Cardiac septum (tissue), 1 donor: Measurements from ENCODE around the gene MAP4K1. TPM values are rescaled to one million over a fixed set of nuclear protein-coding genes. Genes with fewer than 3 reads are reported as not detected.

ENCODE experiments used
- DNase-seq: peaks from one replicate; pipeline ENCODE4 v3.0.0-alpha.2; 2020; ENCODE audit warnings: low spot score
- intact Hi-C: fragments of 100-400 bp; cut with DNase I; formaldehyde crosslinking; loops from one replicate; pipeline ENCODE4 v1.14.0; 2022
- long read RNA-seq: library from polyadenylated mRNA; unstranded; transcript quantifications from one replicate; pipeline ENCODE4 v2.0.0, GENCODE V29; 2021
- total RNA-seq: library from RNA; stranded (reverse); fragmentation: NEBNext Ultra II Directional; extraction: Animal tissue kit (Norgen Biotek cat#: 25700); gene quantifications from one replicate; pipeline ENCODE4 v1.2.1, GENCODE V29; 2021
- donor health status: DM: no; HTN: no; CAD: no.

Gene MAP4K1
- 1.5 TPM for total RNA-seq
- long read RNA-seq: 0 reads

DNA sequence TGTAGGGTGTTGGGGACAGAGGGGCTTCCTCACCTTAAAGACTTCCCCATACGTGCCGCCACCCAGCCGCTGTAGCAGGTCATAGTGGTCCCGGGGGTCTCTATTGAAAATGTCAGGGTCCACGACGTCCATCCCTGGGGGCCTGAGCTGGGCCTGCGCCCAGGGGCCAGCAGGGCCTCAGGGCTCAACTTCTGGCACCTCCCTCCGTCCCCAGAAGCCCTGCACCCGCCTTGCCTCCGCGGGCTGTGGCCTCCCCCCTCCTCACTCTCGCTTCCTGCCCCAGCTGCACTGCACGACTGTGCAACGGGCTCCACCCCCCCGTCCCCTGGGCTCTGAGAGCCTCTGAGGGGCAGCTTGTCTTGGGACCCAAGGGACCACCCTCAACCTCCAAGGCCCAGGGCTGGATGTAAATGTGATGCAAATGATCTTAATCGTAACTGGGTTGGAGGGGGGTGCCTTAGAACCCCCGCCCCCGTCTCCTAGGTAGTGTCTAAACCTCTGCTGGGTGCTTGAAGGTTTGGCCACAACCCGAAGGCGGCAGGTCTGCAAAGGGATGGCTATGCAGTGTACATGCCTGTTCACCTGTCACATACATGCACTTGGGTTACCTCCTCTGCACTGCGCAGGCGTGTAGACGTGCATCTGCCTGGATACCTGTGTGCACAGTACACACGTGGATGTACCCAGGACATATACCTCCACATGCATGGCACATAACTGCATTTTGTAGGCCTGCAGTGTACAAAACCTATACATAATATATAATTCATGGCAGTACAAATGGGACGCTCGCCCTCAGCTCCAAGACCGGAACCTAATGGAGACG, at the start of gene MAP4K1:
TSS of gene MAP4K1 (minus strand) at position 190 of the 826 bp plus-strand sequence. CDS start at position 132, 58 bp downstream.
- intact Hi-C loops: loop anchor here (5.0 kb wide), 4 partner anchors 214 to 504 kb away; partner anchors contain the start of genes ECH1 and FAM98C
- DNase-seq: peak; percentile 82

DNA sequence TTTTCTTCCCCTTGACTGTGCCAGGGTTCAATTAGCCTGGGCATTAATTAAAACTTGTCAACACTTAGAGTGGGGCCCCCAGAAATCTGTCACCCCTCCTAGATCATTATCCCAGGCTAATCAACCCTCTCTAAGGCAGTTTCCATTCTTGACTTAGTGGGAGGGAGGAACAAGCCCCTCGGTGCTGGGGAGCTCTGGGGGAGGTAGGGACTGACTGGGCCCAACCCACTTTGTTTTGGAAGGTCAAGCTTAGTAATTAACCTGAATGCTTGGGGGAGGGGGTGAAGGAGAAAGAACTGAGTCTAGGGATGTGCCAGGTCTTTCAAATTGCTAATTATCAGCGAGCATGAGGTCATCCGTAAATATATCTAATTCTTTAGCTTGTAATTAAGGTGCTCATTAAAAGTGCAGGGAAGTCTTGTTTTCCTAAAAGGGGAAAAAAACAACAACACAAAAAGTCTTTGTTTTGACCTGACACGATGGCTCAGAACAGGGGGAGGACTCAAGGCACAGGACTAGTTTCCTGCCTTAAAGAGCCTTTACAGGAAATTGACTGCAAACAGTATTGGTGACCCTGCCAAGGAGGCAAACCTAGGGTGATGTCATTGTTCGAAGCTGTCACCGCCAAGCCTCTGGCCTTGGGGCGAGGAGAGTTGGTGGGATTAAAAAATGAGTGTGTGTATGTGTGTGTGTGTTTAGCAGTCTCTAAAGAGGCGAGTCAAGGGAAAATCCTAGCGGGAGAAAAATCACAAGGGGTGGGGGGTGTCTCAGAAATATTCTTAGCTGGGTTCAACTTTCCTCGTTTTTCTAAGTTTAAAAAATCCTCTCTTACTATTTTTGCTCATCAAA, 49.1 kb upstream of the MAP4K1 start:
- DNase-seq: no peak
- intact Hi-C loops: loop anchor here (5.0 kb wide), 1 partner anchor 40 kb away; no protein-coding TSS in a partner anchor

DNA sequence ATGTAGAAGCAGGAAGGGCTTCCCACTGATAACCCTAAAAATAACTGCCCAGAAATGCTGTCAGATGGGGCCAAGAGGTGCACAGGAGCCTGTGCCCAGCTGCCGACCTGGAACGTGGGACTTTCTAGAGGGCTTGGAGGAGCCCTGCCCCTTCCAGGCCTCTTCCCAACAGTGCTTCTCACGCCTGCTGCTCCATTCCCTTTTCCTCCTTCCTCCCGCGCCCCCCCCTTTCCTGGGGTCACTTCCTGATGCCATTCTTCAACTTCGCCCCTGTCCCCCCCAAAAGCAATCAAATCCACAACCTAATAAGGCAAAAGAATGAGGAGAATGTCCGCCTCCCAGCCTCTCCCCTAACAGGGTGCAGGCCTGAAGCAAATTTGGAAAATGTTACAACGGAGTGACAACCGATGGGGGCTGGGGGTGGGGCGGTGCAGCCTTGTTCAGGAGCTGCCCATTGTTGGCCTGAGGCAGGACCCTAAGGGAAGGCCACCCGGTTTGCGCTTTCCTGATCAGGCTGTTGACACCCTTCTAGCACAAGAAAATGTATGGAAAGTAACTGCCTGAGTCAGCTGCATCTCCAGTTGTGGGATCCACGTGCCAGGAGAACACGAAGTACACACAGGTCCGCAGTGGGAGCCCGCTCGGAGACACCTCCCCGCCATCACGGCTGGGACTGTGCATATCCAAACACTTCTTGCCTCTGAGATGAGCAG, 48.4 kb upstream of the MAP4K1 start:
- DNase-seq: no peak
- intact Hi-C loops: loop anchor here (2.0 to 5.0 kb wide), 2 partner anchors 27 to 41 kb away; no protein-coding TSS in a partner anchor

DNA sequence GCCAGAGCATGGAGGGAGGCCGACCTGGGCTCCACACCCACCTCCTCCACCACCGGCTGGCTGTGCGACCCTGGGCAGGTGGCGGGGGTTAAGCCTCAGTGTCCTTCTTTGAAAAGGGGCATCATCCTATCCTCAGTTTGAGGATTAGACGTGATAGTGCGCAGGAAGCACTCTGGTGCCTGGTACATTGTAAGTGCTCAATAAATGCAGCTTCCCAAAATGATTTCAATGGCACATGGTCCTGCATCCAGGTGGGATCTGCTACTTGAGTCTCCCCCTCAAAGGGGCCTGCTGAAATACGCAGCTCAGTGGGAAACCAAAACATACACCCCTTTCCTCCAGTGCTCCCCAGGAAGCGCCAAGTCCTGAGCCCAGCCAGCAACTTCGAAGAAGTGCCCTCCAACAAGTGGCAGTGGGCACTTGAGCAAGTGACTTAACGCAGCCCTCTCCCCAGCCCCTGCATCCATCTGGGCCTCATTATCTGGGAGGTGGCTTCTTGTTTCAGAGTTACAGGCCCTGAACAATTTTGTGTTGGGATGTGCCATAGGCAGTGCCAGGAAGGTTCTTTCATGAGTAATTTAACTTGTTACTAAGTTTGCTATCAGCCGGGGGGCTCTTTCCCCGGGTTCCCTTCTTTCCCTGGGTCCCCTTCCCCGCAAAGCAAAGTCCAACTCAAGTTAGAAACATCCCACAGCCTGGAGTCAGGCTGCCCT, 47.6 kb upstream of the MAP4K1 start:
- DNase-seq: no peak
- intact Hi-C loops: loop anchor here (2.0 to 5.0 kb wide), 2 partner anchors 27 to 42 kb away; no protein-coding TSS in a partner anchor

DNA sequence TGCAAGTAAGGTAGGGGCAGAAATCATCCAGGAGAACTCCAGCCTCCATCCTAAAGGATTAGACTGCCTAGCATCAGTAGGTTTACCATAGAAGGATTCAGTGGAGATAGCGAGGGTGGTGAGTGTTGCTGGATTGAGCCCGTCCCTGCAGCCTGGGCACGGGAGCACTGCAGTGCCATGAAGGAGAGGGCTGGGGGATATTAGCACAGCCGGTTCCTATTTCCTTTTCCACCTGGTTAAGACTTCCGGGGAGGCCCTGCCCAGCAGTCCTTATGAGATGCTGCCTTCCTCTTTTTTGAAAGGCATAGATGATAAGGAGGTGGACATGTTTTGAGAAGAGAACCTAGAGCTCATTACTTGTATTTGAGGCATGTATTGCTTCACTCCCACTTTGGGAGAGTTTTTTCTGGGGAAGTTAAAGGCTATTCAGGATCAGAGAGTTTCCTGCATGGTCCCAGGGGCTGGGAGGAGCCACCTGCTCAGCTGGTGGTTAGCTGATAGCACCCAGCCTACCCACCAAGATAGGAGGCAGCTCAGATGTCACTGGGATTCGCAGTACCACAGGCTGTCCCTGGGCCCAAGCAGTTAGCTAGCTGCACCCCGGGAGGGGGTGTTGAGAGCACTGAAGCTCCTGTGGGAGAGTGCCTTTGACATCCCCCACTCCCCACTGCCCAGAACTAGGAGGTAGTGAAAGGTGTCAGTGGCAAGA, 46.9 kb upstream of the MAP4K1 start:
- intact Hi-C loops: loop anchor here (2.0 to 5.0 kb wide), 2 partner anchors 28 to 43 kb away; no protein-coding TSS in a partner anchor
- DNase-seq: no peak

DNA sequence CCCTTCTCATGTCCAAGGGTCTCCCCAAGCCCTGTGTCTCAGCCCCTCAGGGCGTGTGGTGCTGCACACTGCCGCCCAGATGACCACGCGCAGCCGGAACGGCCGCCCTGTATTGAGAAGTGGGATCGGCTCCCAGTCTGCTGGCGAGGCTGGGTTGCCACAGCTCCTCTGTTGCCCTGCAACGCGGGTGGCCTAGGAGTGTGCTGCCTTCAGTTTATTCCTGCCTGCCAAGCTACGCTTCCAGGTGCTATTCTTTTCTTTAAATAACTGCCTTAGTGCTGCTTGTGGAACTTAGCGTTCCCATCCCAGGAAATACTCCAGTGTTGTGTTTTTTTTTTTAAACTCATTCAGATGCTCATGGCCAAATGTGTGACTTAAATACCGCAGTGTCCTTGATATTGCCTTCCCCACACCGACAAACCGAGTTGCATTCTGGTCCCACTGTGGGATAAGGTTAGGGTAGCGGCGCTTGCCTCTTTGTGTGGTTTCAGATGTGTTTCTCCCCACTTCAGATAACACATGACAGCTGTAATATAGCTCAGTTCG, 46.3 kb upstream of the MAP4K1 start:
- intact Hi-C loops: loop anchor here (2.0 kb wide), 1 partner anchor 29 kb away; no protein-coding TSS in a partner anchor
- DNase-seq: no peak

DNA sequence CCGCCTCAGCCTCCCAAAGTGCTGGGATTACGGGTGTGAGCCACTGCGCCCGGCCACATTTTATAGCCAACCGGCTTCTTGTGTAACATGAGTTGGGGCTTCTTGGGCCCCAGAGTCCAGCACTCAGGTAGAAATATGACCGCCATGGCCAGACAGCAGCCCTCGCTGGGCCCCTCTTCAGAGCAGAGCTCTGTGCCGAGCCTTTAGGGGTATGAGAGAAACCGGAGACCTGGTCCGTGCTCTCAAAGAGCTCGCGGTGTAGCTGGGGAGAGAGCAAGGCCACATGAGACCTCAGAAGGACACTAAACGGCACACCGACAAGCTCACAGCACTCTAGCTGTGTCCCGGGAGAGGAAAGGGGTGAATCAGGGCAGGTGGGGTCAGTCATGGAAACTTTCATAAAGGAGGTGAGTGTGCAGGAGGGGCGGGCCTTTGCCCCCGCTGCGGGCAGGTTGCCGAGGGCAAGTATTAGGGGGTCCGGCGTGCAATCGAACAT, 45.5 kb upstream of the MAP4K1 start:
- no peak for DNase-seq
- intact Hi-C loops: no loop called here

DNA sequence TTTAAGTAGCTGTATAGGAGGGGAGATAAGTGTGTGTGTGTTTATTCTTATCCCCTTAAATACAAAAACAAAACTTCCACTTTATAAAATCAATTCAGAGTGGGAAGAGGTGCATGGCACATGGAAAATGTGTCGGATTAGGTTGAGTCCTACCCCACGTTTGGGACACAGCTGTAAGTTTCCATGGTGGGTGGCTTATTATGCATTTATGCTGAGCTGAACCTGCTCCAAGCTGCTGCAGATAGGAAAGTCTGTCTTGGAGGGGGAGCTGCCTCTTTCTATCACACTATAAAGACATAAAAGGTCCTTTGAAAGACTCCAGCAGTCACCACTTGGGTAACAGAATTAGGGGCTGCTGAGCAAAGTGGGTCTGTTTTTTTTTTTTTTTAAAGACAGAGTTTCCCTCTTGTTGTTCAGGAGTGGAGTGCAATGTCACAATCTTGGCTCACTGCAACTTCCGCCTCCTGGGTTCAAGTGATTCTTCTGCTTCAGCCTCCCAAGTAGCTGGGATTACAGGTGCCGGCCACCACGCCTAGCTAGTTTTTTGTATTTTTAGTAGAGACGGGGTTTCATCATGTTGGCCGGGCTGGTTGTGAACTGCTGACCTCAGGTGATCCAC, 44.9 kb upstream of the MAP4K1 start:
- DNase-seq: no peak
- intact Hi-C loops: no loop called here

DNA sequence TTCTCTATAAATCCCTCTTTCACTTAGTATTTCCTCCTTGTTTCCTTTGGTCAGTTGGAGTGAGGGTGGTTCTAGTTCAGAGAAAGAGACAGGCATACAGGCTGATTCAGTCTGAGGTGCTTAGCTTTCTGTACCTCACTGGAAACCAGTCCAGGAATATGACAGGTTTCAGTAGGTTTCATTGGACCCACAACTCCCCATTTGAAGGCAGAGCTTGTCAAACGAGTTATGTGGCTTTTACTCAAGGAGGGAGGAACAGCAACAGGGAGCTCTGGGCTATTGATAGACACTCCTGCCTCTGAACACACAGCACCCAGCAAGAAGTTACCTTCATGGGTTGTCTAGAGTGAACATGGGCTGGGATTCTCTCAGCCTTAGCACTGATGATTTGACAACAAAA, 44.2 kb upstream of the MAP4K1 start:
- DNase-seq: no peak
- intact Hi-C loops: no loop called here

DNA sequence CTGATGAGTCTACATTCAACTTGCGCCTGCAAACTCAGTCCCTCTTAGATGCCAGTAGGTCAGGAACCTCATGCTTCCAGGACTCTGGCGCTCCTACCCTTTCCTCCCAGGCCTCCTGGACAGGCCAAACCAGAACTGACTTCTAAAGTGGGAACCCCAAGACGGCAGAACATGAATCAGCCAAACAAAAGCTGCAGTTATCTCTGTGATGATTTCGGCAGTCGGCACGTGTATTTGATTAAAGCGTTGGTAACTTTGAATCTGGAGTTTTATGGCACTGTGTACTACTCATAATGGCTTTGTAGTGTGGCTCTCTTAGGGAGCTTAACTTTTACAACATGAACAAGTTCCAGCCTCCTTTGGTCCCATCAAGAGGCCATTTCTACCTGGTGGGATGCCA, 43.4 kb upstream of the MAP4K1 start:
- DNase-seq: no peak
- intact Hi-C loops: no loop called here

DNA sequence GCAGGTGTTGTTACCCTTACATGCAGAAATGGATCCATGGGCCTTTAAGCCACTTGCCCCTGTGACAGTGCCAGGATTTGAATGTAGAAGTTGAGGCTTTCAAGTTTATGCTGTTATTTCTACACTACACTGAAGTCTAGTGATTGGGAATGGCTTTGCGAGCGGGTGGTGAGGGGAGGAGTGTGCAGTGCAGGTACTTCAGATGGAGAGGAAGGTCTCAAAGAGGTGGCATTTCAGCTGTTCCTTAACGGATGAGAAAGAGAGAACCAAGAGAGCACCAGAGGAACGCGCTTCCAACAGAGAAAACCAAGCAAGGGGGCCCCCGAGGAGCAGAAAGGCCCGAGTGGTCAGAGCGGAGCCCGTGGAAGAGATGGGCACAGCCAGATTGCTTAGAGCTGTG, 43.0 kb upstream of the MAP4K1 start:
- intact Hi-C loops: no loop called here
- no peak for DNase-seq

DNA sequence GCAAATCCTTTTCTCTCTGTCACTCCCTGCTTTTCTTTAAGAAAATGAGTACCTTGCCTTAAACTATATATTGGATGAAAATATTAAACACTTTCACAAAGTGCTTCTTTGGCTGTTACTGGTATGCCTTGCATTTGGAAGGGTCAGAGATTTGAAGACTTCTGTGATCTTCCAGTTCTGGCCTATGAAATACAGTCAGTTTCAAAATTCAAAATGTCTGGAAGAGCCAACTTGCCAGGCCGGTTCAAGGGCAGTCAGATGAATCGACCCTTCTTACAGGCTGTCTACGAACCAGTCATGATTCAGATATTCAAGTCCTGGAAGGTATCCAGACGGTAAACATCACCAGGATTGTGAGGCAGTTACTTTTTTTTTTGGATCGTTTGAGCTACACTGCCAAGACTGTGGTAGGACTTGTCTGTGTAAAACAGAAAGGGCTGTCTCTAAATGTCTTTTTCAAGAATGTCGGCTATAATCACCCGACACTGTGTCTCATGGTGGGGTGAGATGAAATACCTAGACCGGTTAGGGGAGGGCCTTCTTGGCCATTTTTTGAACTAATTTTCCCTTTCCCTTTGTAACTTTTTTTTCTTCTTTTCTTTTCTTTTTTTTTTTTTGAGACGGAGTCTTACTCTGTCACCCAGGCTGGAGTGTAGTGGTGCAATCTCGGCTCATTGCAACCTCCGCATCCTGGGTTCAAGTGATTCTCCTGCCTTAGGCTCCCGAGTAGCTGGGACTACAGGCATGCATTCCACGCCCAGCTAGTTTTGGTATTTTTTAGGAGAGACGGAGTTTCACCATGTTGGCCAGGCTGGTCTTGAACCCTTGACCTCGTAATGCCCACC, 40.9 kb upstream of the MAP4K1 start:
- DNase-seq: no peak
- intact Hi-C loops: loop anchor here (2.0 kb wide), 1 partner anchor 60 kb away; no protein-coding TSS in a partner anchor

DNA sequence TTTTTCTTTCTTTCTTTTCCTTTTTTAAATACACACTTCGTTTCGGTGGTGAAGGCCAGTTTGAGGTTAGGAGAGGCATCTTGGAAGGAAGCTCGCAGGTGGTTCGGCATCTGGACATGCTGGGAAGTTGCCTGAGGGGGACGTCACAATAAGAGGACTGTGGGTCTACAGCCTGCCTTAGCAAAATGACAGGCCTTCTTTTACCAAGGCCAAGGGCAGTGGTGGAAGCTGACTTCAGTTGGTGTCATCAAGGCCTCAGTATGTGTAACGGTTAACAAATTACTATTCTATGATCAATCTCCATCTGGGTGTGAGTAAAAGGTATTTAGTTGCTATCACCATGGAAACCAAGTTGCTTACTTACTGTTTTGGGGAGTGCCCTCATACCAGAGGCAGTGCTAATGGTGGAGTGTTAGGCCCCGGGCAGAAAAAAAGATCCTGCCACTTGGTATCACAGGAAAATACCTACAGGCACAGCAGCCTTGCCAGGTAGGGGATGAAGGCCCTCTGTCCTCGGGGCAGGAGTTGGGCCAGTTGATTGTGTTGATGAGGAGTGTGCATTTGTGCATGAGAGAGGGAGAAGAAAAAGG, 40.0 kb upstream of the MAP4K1 start:
- intact Hi-C loops: loop anchor here (2.0 kb wide), 1 partner anchor 61 kb away; no protein-coding TSS in a partner anchor
- DNase-seq: no peak

DNA sequence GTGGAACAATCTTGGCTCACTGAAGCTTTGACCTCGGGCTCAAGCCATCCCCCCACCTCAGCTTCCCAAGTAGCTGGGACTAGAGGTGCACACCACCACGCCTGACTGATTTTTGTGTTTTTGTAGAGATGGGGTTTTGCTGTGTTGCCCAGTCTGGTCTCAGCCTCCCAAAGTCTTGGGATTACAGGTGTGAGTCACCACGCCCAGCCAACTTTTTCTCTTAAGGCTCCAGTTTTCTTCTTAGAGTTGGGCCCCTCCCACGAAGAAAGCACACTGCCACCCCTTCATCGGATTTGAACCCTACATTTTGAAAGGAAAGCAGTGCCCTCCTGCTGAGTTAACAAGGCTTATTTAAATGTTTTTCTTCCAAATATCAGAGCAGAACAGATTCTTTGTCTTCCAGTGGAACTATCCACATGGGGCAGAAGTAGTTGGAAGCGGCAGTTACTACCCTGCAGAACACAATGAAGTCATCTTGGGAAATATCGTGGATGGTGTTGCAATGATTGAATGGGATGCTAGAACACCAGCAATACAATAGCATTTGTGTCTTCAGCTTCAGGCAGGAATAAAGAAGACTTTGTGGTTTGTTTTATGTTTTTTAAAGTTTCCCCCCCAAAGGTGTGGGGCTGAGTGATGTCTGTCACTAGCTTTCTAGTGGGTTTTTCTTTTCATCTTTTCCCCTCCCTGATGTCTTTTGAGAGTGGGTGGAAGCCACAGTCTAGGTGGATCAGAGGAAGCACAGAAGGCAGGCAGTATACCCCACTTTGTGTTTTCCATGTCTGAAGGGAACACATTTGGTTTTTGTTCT, 38.6 kb upstream of the MAP4K1 start:
- intact Hi-C loops: no loop called here
- DNase-seq: no peak

DNA sequence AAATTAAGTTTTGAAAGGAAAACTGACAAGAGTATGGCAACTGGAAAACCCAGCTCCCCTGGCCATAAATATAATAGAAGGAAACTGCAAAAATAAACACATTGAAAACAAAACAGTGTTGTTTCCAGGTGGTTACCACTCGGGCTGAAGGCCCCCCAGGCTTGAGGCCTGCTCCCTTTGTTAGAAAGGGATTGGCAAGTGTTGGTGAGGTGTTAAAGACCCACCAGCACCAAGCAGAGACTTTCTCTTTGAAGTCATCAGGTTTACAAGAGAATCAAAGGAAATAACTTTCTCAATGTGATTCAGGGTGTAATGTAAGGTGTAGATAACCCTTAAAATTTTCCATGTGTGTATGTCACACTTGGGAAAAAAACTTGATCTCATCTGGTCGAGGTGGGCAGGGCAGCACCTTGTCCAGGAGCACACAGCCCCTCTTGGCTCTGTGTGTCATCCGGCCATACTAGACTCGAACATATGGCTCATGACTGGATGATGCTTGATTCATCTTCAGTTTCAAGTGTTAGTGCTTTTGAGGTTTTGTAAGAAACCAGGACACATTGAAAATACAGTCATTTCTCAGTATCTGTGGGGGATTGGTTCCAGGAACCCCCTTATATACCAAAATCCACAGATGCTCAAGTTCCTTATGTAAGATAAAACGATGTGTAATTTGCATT, 37.5 kb upstream of the MAP4K1 start:
- intact Hi-C loops: no loop called here
- DNase-seq: no peak
